Inferior parietal cortex (tissue), 1 donor: ENCODE results near the gene NOSIP.
A peak's percentile ranks its signal among the peaks of the same experiment; 100 is the strongest.

Source experiments
- DNase-seq: peaks from one replicate; pipeline ENCODE4 v3.0.0-alpha.2; 2016; ENCODE audit errors: extremely low spot score

The NOSIP gene

GRCh38 chr19:49507803-49508494 lies 72.4 kb downstream of the NOSIP start:
- DNase-seq, result no peak

GRCh38 chr19:49506575-49507105 lies 73.7 kb downstream of the NOSIP start:
- peak; percentile 58 for DNase-seq
